KOPT-K1 (cell line): Measurements from ENCODE around the gene KIRREL2.
"Not testable (repeated sequence)": the region's sequence is repeated elsewhere in the genome, so short reads cannot be mapped to it uniquely, and the experiment has no call there.

Experiments used
- H3K27ac ChIP-seq: fragments of 200-600 bp; sonication (generic); 2 replicates; pipeline ENCODE4 v1.5.1; 2016; ENCODE audit warnings: antibody characterized with exemption, mild to moderate bottlenecking, low read depth, low read length; ENCODE audit not compliant: poor library complexity, severe bottlenecking
- H3K36me3 ChIP-seq: fragments of 200-600 bp; sonication (generic); 2 replicates; pipeline ENCODE4 v1.5.1; 2017; ENCODE audit warnings: antibody characterized with exemption, mild to moderate bottlenecking, low read length, moderate library complexity; ENCODE audit not compliant: insufficient read depth
- H3K9me3 ChIP-seq: fragments of 200-600 bp; sonication (generic); 2 replicates; pipeline ENCODE4 v1.5.1; 2017; ENCODE audit warnings: antibody characterized with exemption, low read length, mild to moderate bottlenecking; ENCODE audit not compliant: insufficient read depth, poor library complexity, severe bottlenecking

KIRREL2 gene

GRCh38 chr19:35836096-35836495 is 20.6 kb upstream of the KIRREL2 start:
- H3K36me3 ChIP-seq, H3K27ac ChIP-seq, H3K9me3 ChIP-seq: not testable (repeated sequence)

DNA sequence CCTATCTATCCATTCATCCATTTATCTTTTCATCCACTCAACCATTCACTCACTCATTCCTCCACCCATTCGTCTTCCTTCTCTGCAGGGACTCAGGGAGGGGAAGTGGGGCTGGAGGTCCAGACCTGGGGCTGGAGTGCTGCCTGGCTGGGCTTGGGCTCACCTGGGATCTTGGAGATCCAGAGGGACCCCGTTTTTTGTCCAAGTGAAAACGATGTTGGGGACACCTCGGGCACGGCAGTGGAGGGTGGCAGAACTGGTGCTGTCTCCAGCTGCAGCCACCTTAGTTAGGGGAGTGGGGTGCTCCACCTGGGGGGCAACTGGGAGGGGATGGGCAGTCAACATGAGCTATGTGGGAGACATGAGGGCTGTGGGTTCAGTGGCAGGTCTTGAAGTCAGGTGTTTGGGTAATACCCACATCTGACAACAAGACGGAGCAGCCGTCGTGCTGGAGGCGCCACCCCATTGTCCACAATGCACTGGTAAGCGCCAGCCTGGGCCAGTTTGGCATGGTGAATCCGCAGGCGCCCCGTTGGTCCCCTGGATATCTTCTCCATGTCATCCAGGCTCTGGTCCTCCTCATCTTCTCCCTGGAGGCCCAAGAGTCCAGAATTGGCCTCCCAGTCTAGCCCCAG is 14.6 kb upstream of the KIRREL2 start:
- peaks cover 6% of the 10 kb centered on the region for H3K9me3 ChIP-seq
- no peaks in the 10 kb centered on the region for H3K36me3 ChIP-seq
- no peak overlapping the region for H3K27ac ChIP-seq

DNA sequence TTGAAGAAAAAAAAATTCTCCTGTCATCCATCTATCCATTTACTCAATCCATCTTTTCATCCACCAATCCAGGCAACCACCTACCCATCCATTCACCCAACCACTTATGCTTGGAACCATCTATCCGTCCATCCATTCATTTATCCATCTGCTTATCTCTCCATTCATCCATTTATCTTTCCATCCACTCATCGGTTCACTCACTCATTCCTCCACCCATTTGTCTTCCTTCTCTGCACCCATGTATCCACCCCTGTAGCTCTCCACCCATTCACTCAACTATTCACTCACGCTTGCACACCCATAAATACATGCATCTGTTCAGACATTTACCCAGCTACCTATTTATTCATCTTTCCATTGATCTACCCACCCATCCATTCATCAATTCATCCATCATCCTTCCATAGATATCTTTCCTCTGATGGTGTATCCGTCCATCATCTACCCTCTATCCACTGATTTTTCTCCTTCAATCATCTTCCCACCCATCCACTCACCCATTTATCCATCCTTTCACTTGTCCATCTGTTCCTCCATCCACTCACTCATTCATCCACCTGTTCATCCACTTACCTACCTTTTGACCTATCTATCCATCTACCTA is 13.9 kb upstream of the KIRREL2 start:
- Histone ChIP-seq H3K27ac (no peak overlapping the region), H3K9me3 (peaks cover 6% of the 10 kb centered on the region), H3K36me3 (no peaks in the 10 kb centered on the region)

DNA sequence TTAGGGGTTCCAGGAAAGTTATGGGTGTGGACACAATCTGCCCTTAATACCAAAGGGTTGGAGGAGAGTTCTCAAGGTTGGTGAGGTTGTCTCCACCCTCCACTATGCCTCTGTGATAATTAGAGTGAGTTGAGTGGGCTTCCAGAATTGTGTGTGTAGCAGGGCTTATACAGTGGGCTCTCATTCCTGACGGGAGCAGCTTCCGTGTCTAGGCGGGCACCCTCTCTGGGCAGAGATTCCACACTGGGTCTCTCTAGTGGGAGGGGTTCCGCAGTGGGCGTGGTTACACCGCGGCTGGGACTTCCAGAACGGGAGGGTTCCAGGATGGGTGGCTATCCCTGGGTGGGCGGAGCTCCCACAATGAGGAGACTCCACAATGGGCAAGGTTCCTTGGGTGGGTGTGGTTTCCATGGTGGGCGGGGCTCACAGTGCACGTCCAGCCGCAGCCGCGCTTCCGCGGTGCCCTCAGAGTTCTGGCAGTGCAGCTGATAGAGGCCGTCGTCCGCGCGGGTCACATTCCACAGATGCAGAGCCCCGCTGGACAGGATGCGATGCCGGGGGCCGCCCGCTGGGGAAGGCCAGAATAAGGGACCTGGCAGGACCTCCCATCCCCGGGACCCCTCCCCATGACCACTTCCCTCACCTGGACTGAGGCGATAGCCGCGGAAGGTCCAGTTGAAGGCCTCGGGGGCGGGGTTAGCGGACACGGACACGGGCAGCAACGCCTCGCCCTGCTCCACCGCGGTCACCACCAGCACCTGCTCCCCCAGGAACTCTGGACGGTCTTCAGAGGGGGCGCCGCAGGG is 12.8 kb upstream of the KIRREL2 start:
- Histone ChIP-seq H3K36me3 (no peaks in the 10 kb centered on the region), H3K27ac (no peak overlapping the region), H3K9me3 (peaks cover 5% of the 10 kb centered on the region)

DNA sequence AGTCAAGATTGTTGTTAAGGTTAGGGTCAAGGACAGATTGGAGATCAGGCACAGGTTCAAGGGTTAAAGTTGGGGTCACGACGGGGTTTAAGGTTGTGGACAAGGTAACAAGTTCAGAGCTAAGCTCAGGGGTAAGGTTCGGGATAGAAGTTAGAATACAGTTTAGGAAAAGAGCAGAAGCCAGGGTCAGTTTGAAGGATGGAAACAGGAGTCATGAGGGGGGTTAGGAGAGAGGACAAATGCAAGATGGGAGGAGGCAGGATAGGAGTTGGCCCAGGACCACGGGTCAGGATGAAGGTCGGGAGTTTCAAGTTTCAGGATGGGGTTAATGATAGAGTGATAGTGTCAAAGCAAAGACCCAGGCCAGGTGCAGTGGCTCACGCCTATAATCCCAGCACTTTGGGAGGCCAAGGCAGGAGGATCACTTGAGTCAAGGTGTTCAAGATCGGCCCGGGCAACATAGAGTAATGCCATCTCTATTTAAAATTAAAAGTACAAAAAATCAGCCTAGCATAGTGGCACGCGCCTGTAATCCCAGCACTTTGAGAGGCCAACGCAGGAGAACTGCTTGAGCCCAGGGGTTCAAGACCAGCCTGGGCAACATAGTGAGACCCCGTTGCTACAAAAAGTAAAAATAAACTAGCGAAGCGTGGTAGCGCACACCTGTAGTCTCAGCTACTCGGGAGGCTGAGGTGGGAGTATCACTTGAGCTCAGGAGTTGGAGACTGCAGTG is 12.1 kb upstream of the KIRREL2 start:
- Histone ChIP-seq H3K27ac (no peak overlapping the region), H3K36me3 (no peaks in the 10 kb centered on the region), H3K9me3 (no peaks in the 10 kb centered on the region)

GRCh38 chr19:35845215-35846037 is 11.3 kb upstream of the KIRREL2 start:
- H3K27ac ChIP-seq = no peak overlapping the region
- no peaks in the 10 kb centered on the region for H3K9me3 ChIP-seq
- no peaks in the 10 kb centered on the region for H3K36me3 ChIP-seq

- H3K27ac ChIP-seq = no peak overlapping the region
- H3K9me3 ChIP-seq = no peaks in the 10 kb centered on the region
- no peaks in the 10 kb centered on the region for H3K36me3 ChIP-seq
Observed at GRCh38 chr19:35846038-35846668, 10.6 kb upstream of the KIRREL2 start.

GRCh38 chr19:35847911-35848310 is 8.8 kb upstream of the KIRREL2 start:
- H3K27ac ChIP-seq = no peak overlapping the region
- H3K36me3 ChIP-seq = no peaks in the 10 kb centered on the region
- no peaks in the 10 kb centered on the region for H3K9me3 ChIP-seq

- H3K9me3 ChIP-seq = no peaks in the 10 kb centered on the region
Observed at GRCh38 chr19:35848486-35848885, 8.2 kb upstream of the KIRREL2 start.

DNA sequence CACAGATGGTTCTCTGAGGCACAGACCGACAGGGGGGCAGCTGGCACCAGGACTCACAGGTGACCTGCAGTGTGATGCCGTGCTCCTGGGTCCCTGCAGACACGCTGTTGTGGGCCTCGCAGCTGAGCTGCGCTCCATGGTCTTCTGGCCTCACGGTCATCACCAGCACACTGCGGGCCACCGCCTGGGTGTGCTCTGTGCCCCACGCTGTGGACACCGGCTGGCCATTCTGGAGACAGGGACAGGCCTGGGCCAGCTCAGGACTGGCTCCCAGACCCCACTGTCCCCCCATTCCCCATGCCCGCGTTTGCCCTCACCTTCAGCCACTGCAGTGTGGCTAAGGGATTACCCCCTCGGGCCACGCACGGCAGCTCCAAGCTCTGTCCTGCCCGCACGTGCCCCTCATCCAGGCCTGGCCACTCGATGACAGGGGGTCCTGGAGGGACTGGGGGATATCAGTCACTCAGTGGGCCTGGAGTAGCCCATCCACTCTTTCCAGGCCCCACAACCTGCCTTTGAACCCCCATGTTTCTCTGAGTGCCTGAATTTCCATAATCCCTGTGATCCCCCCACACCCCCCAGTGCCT is 7.7 kb upstream of the KIRREL2 start:
- no peaks in the 10 kb centered on the region for H3K9me3 ChIP-seq
- no peaks in the 10 kb centered on the region for H3K36me3 ChIP-seq
- H3K27ac ChIP-seq = no peak overlapping the region

More at GRCh38 chr19:35848486-35848885, 8.2 kb upstream of the KIRREL2 start:
- H3K36me3 ChIP-seq = no peaks in the 10 kb centered on the region
- no peak overlapping the region for H3K27ac ChIP-seq

GRCh38 chr19:35851213-35852028 is 5.3 kb upstream of the KIRREL2 start:
- Histone ChIP-seq H3K36me3 (no peaks in the 10 kb centered on the region), H3K27ac (no peak overlapping the region), H3K9me3 (no peaks in the 10 kb centered on the region)

GRCh38 chr19:35852029-35852780 is 4.5 kb upstream of the KIRREL2 start, which contains the start of gene NPHS1:
TSS of gene NPHS1 (minus strand) at chr19:35852504. CDS start at chr19:35851837, 667 bp downstream.
- Histone ChIP-seq H3K36me3 (no peaks in the 10 kb centered on the region), H3K9me3 (no peaks in the 10 kb centered on the region), H3K27ac (no peak within 1 kb of the TSS)
